GM19023 (cell line): ENCODE measurements around the gene SLC24A5.

Source experiments
- ATAC-seq: cut with Tn5 transposase; IDR thresholded peaks from one replicate; pipeline ENCODE4 v1.9.1; 2021; ENCODE audit warnings: mild to moderate bottlenecking, moderate library complexity; ENCODE audit not compliant: unreplicated experiment

SLC24A5 gene

DNA sequence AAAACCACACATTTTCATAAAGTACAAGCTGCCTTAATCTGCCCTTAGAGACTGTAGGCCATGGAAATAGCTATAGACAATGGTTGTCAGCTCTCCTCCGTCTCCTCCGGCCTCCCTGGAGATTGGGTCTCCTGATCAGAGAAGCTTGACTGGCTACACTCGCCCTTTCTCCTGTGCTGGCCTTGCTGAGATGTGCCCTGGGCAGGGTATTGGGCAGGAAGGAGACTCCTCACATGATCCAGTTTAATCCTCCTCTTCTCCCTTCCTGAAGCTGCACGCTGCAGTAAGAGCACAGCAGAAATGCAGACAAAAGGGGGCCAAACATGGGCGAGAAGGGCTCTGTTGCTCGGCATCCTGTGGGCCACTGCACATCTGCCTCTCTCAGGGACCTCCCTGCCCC lies at the start of gene SLC24A5:
Gene SLC24A5, plus strand, starts transcription at position 246 of the 400 bp plus-strand sequence. Its CDS starts 55 bp downstream, at position 301.
- no peak for ATAC-seq

DNA sequence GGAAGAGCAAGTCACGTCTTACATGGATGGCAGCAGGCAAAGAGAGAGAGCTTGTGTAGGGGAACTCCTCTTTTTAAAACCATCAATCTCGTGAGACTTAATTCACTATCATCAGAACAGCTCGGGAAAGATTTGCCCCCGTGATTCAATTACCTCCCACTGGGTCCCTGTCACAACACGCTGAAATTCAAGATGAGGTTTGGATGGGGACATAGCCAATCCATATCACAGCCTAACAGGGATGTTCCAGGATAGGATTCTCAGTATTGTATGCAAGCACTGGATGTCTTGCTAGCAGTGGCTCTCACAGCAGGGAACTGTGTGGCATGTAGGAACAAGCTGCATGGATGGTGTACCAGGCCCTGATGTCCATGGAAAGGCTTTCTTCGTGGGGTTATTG lies 47.8 kb upstream of the SLC24A5 start:
- no peak for ATAC-seq

DNA sequence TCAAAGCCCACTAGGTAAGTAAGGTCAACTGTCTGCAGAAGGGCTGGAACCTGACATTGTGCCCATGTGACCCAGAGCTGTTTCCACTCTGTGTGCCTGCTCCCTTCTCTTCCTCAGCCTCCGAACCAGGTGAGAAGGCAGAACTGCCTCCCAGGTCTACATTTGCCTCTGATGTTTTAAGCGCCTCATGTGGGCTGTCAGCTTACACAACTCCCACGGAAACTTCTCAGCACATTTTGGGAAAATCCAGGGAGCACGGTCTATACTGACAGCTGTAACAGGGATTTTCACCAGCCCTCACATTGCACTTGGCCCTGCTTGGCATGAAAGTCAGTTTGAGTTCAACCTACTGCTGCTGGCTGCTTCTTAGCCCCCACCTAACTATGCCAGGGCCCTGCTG lies 46.9 kb upstream of the SLC24A5 start:
- no peak for ATAC-seq

DNA sequence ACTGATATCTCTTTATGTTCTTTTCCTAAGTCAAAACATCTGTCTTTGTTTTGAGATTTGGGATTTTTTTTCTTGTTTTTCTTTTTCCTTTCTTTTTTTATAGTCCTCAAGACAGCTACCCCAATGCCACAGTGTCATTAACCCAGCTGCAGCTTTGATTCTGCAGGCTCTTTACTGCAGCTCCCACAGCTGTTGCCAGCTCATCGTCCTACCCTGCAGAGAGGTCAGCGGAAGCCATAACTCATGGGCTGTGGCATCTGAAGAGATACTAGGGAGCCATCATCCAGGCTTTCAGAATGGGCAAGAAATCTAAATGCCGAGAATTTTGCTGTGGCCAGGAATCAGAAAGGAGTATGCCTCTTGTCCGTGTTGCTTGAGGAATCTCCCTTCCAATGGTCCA lies 44.3 kb upstream of the SLC24A5 start:
- ATAC-seq = no peak

DNA sequence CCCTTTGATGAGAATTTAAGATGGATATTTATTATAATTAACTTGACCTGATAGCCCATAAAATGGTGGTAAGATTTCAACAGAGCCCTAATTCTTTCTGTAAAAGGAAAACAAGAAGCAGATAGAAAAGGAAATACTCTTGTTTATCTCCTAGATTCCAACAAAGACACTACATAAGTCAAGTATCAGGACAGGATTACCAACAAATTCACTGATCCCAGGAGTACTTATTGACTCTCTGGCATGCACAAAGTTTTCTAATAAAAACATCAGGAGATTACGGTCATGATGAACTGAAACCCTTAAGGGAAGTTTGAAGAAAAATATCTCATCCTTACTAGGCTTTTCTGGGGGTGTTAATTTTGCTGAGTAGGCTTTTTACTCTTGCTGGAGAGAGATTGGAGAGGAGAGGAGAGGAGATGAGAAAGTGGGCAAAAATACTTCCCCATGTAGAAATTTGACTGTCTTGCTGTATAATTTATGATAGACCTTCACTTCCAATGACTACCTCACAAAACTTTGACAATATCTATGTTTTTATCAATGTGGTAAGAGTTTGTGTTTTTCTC lies 43.1 kb upstream of the SLC24A5 start:
- ATAC-seq = no peak

DNA sequence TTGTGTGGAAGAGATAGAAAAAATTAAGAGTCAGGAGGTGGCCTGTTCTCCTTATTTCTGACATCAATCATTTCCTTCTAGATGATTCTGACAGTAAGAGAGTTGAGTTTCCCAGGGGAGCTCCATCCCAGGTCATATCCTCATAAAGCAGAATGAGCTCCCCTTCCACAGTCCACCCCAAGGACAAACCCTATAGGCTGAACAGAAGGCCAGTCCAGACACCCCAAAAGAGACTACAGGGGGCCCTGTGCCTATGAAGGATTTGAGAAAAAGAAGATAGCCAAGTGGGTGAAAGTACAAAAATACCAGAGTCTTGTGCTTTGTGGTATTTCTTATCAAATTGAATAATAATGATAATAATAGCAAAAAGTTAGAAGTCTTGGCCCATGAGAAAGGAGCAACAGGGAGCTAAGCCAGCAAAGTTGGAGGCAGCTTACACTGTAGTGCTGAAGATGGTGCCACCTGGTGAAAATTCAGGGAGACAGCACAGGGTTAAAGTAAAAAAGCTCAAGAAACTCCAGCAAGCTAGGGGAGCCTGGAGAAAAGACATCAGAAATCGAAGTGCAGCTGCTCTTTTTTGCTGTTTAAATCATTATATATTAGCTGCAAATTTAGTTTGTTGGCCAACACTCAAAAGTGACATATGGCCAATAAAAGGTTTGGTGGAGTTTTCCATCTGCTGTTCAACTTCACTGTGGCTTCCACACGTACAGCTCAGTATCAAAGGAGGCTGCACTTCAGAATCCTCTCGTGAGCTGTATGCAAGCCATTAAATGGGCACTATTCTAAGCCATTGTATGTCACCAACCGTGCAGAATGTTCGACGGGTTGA lies 35.8 kb upstream of the SLC24A5 start:
- ATAC-seq = no peak

DNA sequence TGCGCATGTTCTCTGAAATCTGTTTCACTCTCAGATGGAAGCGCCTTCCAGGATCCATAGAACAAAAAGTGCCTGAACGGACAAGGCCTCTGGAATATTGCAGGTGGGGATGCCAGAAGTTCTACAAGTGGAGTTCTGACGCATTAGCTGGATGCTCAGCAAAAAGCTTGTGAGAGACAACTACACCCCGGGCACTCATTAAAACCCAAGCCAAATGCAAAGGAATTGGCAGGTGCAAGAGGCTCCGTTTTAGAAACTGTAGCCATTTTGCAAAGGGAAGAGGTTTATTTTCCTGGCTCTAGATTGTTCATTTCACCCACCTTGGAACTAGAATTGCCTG lies 35.2 kb upstream of the SLC24A5 start:
- ATAC-seq = no peak

DNA sequence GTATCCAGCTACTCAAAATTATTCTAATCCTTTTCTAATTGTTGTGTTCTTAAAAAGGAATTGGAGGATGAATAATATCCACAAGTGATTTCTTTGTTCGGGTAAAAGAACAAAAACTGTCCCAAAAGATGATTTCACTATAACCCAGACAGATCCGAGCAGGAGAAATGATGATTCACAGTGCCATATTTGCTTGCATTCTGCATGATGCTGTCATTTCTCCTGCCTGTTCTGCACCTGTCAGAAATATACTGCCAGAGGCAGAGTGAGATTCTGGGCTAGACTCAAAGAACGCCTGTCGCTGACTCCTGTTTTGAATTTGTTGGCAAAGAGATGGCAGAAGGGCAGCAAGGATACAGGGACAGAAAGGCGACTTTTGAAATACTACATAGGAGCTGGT lies 34.7 kb upstream of the SLC24A5 start:
- no peak for ATAC-seq

DNA sequence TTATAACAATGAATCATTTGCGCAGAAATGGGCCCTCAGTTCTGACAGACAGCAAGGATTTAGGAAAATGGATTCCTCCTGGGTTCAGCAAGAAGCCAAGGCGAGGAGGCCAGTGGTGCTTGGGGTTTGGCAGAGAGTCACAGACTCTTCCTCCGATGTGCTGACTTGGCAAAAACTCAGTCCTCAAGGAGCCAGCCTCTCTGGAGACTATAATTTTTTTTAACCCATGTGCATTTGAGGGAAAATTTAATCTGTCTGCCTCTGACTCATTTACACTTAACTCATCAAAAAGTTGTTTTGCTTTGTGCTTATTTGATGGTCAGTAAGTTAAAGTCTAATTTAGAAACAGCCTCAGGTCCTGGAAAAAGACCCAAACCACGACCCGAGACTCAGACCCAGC lies 34.2 kb upstream of the SLC24A5 start:
- ATAC-seq = no peak

DNA sequence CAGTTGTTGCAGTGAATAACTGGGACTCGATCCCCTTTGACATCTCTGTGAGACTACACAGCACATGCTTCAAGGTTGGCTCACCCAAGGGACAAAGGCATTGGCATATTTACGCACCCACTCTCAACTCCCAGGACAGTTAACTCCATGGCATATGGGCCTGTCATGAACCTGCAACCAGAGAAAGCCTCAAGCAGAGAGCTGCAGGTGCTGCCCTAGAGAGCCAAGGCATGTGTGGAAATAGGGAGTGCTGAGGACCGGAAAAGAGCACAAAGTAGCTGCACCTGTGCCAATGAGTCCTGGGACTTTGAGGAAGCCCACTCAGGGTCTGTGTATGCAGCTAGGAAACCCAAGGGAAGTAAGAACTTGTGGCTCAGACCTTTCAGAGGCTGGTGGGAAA lies 32.9 kb upstream of the SLC24A5 start:
- ATAC-seq = no peak

DNA sequence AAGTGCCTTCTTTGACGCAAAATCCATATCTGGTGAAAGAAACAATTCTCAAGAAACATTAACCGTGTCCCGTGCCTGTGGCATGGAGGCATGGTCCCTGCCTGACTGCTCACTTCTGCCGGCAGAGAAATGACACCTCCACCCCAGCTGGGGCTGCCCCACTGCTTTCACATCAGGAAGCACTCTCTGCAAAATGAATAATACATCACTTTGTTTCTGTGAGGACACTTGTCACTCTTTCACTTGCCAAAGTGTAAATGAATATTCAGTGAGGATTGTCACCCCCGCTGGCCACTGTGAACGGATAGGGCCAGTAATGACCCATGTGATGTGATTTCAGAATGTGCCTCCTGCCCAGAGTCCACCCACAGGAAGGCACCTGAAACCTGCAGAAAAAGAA lies 31.1 kb upstream of the SLC24A5 start:
- no peak for ATAC-seq

DNA sequence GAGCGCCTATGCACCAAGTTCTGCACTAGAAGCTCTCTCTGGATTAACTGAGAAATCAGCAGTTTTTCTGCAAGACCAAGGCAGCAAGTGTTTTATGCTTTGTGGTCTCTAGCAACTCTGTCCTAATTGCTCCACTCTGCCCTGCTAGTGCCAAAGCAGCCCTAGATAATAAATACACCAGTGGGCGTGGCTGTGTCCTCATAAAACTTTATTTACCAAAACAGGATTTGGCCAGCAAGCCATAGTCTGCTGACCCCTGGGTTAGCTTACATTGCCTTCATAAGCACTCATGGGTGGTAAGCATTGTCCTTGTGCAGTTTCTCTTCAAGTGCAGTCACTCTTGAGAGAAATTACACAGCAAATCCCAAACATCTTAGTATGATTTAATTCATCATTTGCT lies 30.7 kb upstream of the SLC24A5 start:
- no peak for ATAC-seq

DNA sequence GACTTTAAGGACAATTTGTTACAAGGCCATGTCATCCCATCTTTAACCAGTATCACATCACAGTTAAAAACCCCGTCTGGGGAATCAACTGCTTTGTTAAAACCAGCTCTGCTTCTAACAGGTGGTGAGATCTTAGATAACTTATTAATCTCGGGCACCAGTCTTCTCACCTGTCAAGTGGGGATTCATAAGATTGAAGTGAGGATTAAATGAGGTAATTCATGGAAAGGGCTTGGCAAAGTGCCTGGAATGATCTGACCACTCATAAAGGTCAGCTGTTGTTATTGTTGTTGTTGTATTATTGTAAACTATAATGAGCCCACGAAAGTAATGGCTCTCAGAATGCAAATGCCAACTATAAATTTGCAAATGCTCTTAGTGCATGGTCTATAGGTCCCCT lies 30.1 kb upstream of the SLC24A5 start:
- no peak for ATAC-seq

DNA sequence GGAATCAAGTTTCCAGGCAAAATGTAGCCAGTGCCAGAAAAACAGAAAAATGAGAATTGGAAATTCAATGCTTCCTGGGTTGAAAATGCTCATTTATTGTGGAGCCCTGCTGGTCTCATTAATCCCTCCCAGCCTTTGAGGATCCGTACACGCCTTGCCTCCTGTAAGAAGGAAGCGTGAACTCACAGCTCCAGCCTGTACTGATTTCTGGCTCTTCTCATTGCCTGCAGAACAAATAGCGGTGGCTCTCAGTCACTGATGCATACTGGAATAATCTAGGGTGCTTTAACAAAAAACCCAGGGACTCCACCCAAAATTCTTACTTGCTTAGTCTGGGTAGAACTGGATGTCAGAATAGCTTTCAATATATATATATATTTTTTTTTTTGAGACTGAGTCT lies 29.3 kb upstream of the SLC24A5 start:
- ATAC-seq = no peak

DNA sequence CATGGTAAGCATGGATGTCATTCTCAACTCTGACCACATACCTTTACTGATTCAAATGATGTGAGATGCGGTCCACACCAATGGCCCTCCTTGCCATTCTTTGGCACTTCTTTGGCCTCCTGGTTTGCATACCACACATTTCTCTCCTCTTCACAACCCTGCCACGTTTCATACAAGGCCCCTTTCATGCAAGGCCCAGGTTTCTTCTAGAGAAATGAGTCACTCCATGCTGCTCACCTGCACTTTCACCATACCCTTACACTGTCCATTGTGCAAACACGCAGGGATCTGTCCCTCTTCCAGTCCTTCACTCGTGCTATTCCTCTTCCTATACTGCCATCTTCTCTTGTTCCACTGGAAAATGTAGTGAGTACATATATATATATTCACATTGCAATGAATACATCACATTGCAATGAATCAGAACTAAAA lies 24.4 kb upstream of the SLC24A5 start:
- peak; percentile 92 for ATAC-seq

DNA sequence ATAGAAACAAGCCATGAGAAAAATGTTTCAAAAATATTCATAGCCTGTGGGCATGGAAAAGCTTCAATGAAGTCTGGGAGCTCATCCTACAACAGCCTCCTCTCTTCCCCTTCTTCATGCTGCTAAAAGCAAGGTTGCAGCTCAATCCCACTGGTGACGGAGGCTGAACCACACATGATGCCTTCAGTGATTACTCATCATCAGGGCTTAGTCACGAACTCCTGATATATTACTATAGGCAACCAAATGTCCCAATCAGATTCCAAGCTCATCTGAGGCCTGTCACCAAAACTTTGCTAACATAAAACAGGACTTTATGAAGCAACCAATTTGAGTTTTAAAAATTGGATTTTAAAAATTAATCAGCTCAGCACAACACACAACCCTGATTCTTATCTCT lies 24.0 kb upstream of the SLC24A5 start:
- ATAC-seq = no peak

DNA sequence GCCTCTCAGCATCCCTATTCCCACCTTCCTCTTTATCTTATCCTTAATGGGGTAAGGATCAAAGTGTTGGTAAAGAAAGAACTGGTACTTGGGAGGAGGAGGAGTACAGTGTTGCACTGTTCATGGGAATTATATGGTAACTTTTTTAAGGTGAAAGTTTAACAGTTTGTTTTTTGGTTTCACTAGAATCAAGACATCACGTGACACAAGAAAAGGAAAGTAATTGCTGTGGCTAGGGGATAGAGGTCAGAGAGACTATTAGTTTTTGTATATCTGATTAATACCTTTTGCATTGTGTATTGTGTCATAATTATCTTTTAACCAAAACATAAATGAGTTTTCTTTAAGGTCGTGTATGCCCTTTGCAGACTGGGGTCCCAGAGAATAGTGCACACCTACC lies 23.5 kb upstream of the SLC24A5 start:
- no peak for ATAC-seq

DNA sequence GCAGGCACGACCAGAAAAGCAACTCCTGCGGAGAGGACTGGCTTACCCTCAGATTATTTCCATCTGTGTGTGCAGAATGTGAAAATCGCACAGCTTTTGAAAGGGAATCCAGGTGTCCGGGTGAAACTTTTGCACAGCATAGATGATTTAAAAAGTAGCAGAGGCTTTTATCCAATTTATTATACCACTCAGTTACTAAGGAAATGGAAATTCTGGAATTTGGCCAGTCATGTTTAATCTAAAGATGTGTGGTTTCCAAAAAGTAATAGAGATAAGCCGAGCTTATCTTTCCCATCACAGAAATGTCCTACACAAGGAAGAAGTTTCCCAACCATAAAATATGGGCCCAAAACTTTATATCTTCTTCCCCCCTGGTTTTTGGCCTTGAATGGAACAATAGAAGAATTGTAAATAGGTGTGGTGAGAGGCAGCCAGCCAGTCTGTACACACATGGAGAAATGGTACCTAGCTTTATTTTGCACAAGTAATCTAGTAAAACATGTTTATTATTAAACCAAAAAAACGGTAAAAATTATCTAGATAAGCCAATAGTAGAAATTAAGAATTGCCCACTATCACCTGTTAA lies 19.3 kb upstream of the SLC24A5 start:
- no peak for ATAC-seq

DNA sequence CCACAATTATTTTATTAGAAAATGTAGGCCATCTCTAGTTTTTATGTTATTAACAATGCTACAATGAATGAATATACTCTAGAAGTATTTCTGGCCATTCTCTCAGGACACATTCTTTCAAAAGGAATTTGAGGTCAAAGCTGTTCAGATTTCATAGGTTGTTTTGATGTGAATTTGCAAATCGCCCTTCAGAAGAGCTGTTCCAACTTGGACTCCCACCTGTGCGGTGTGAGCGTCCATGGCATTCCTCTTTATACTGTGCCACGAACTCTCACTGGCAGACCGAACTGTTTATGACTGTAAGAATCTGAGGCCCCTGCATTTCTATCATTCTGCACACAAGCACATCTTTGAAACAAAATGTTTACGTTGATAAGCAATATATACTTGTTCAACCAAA lies 18.6 kb upstream of the SLC24A5 start:
- ATAC-seq = no peak

DNA sequence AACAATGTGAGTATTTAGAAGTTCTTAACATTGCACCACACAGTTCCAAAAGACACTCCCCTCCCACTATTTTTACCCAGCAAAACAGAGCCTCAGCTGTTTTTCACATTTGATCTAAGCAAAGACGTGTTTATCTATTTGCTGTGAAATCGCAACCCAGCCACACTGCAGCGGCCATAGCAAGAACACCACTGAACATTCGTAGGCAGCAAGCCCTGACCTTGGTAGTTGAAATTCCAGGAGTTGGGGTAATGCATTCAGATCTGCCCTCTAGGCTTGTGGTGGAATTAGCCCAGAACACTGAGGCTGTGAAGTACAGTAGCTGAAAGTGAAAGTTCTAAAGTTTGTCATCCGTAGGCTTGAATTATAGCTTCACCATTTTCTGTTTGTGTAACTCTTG lies 17.1 kb upstream of the SLC24A5 start:
- no peak for ATAC-seq

DNA sequence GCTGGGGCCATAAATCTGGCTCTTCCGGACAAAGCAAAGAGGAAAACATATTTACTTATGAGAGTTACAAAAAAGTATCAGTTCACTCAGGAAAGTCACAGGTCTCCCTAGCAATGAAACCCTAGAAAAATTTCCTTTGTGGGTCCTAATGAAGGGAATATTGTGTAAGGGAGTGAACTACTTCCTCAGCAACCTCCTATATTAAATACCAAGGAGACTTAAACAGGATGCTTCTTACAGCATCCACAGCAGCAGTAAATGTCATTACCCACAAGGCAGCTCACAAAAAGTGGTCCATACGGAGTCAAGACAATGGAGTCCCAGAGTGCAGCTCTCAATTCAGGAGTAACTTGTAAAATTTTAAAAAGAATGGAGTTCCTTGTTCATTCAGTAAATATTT lies 14.9 kb upstream of the SLC24A5 start:
- ATAC-seq = no peak

DNA sequence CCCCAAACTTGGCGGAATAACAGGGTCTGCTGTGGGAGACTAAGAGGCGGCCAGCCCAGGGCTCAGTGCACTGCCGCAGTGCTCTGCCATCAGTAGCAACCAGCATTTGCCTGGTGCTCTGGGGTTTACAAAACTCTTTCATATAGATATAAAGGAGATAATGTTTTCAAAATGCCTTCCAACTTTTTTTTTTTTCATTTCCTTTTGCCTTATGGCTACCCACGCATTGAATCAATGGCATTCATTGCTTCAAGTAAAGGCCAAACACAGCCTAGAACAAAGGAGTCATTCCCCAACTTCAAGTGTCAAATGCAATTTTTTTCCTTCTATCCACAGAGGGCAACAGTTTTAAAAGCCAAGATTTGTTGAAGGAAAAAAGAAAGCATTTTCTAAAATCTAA lies 11.6 kb upstream of the SLC24A5 start:
- ATAC-seq = no peak
